ENCODE measurements around the gene FAM107B. TPM values are rescaled to one million over a fixed set of nuclear protein-coding genes. Genes with fewer than 3 reads are reported as not detected.

Gene FAM107B
- total RNA-seq, 4 donors from 2014 or later, result 7.3 to 15.6 (median 13.3) TPM

DNA sequence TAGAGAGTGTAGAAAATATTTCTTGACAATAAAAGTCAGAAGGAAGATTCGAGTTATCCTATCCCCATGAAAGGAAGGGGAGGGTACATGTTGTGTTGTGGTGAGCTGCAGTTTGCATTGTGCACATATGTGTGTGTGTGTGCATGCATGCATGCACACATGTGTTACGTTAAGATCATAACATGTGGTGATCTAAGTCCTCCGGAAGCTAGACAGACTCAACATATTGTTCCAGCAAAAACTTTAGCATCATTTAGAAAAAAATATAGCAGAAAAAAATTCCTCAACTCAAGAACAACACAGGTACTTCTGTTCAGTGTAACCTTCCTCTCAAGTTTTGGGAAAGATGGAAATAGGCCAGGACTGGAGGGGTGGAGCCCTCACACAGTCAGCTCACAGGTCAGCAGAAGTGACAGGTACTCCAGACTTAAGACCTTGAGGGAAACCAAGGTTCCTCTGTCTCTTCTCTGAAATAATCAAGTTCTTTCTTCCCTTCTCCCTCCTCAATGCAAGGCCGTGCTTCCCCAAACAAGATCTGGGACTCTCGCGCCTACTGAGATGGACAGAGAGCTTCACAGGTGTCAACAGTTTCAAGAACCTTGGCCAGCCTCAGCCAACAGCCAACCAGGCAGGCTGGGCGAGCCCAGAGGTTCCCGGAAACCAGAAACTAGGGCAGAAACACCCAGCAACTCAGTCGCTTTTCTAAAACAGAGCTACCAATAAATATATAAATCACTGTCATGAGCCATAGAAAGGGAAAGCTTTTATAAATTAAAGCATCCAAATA is 205.2 kb downstream of the FAM107B start:
- 78 to 98% methylated on average over 5 to 6 of the region's 9 CpGs for WGBS, 2 donors (ENCODE audit: low coverage in 1 of 2)
- Histone ChIP-seq H3K4me3 (no peak overlapping the region), H3K27me3 (no peaks in the 10 kb centered on the region), H3K9me3 (peaks cover 0 to 5% (median 0%) of the 10 kb centered on the region in 3 donors), H3K27ac (no peak overlapping the region), H3K4me1 (peaks cover 0 to 11% (median 0%) of the 10 kb centered on the region in 3 donors), H3K36me3 (peaks cover 0 to 11% of the 10 kb centered on the region in 2 donors)
- TF ChIP-seq POLR2AphosphoS5 (IDR thresholded peaks at IDR 0.05) (no peak), CTCF (IDR thresholded peaks at IDR 0.05) (no peak), EP300 (IDR thresholded peaks at IDR 0.05) (no peak), POLR2A (IDR thresholded peaks at IDR 0.05) (no peak)
- no peak for ATAC-seq

DNA sequence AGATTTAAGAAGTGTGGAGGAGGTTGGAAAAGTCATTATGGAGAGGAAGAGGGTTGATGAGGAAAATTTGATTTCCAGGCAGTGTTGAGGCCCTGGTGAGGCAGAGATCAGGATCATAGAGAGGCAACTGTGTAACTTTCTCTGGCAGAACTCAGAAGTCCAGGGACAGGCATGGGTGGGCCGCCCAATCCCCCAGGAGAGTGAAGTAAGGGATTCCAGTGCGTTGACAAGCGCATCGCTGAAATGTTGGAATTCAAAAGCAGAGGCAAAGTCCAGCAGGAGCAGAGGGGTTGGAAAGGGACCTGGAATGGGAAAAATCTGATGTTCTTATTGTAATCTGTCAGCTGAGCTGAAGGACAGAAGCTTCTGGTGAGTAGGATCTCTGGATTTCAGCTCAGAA is 207.3 kb downstream of the FAM107B start:
- Histone ChIP-seq H3K4me1 (peaks cover 0 to 11% (median 0%) of the 10 kb centered on the region in 3 donors), H3K36me3 (peaks cover 0 to 11% of the 10 kb centered on the region in 2 donors), H3K9me3 (peaks cover 0 to 5% (median 0%) of the 10 kb centered on the region in 3 donors), H3K27me3 (no peaks in the 10 kb centered on the region), H3K4me3 (no peak overlapping the region), H3K27ac (no peak overlapping the region)
- peak; percentile 57 for ATAC-seq
- WGBS, 2 donors (ENCODE audit: low coverage in 1 of 2), result 76% methylated on average over 4 of the region's 4 CpGs
- TF ChIP-seq POLR2AphosphoS5 (IDR thresholded peaks at IDR 0.05) (no peak), POLR2A (IDR thresholded peaks at IDR 0.05) (no peak), CTCF (IDR thresholded peaks at IDR 0.05) (no peak), EP300 (IDR thresholded peaks at IDR 0.05) (no peak)

DNA sequence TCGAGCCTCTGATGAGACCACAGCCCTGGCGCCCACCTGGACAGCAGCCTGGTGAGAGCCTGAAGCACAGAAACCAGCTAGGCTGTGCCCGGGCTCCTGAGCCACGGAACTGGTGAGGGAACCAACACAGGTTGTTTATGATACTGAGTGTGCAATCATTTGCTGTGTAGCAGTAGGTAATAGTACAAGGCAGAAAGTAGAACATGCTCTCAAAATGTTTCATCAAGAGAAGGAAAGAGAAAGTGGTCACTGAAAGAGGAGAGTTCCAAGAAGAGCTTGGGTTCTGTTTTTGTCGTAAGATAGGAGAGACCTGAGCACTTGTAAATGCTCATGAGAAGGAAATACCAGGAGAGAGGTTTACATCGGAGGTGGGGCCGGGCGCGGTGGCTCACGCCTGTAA is 208.2 kb downstream of the FAM107B start:
- WGBS, 2 donors (ENCODE audit: low coverage in 1 of 2), result 82 to 100% methylated on average over 1 to 6 of the region's 10 CpGs
- H3K36me3 ChIP-seq, result peaks cover 0 to 11% of the 10 kb centered on the region in 2 donors
- no peak for ATAC-seq

GRCh38 chr10:14565199-14565598 is 209.5 kb downstream of the FAM107B start:
- TF ChIP-seq POLR2AphosphoS5 (IDR thresholded peaks at IDR 0.05) (no peak), EP300 (IDR thresholded peaks at IDR 0.05) (no peak), CTCF (IDR thresholded peaks at IDR 0.05) (no peak), POLR2A (IDR thresholded peaks at IDR 0.05) (no peak)
- 47 to 61% methylated on average over 5 of the region's 5 CpGs for WGBS, 2 donors (ENCODE audit: low coverage in 1 of 2)
- peak; percentile 28 for ATAC-seq
- no peak overlapping the region for H3K27ac ChIP-seq
- H3K9me3 ChIP-seq, result peaks cover 0 to 5% (median 0%) of the 10 kb centered on the region in 3 donors
- no peak overlapping the region for H3K4me3 ChIP-seq
- no peaks in the 10 kb centered on the region for H3K4me1 ChIP-seq
- H3K27me3 ChIP-seq, result no peaks in the 10 kb centered on the region
- H3K36me3 ChIP-seq, result peaks cover 0 to 11% of the 10 kb centered on the region in 2 donors

More for the DNA sequence above, 208.2 kb downstream of the FAM107B start:
- Histone ChIP-seq H3K9me3 (peaks cover 0 to 5% (median 0%) of the 10 kb centered on the region in 3 donors), H3K27ac (no peak overlapping the region), H3K4me3 (no peak overlapping the region), H3K27me3 (no peaks in the 10 kb centered on the region), H3K4me1 (peaks cover 0 to 3% (median 0%) of the 10 kb centered on the region in 3 donors)
- TF ChIP-seq EP300 (IDR thresholded peaks at IDR 0.05) (no peak), CTCF (IDR thresholded peaks at IDR 0.05) (no peak)

DNA sequence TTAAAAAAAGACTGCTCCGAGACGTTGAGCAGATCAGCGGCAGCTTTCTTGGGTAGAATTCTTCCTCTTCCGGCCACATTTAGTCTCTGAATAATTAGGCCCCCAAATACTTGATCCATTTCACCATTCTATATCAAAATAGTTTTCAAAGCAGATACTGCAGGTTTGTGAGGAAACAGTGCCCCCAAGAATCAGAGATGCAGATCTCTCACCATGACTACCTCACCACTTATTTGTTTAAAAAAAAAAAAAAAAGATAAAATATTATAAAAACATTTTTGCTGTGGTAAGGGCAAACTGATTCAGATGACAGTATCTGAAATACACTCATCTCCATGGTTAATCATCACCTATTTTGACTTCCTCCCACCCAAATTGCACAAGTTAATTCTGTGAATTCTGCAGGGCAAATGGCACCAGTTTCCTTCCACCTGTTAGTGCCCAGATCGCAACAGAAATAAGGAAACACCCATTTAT is 210.4 kb downstream of the FAM107B start:
- no peak for ATAC-seq
- WGBS, 2 donors (ENCODE audit: low coverage in 1 of 2), result 53 to 76% methylated on average over 5 of the region's 5 CpGs

More for the DNA sequence above, 210.4 kb downstream of the FAM107B start:
- Histone ChIP-seq H3K27me3 (no peaks in the 10 kb centered on the region), H3K9me3 (peaks cover 0 to 5% (median 0%) of the 10 kb centered on the region in 3 donors), H3K4me1 (no peaks in the 10 kb centered on the region), H3K36me3 (peaks cover 0 to 11% of the 10 kb centered on the region in 2 donors), H3K27ac (no peak overlapping the region), H3K4me3 (no peak overlapping the region)
- TF ChIP-seq POLR2A (IDR thresholded peaks at IDR 0.05) (no peak), EP300 (IDR thresholded peaks at IDR 0.05) (no peak), CTCF (IDR thresholded peaks at IDR 0.05) (no peak), POLR2AphosphoS5 (IDR thresholded peaks at IDR 0.05) (no peak)

Measured in gastroesophageal sphincter (tissue), 4 donors.